GM18858 (cell line): ENCODE data around the gene CYP27B1.
"Not testable (repeated sequence)": the region's sequence is repeated elsewhere in the genome, so short reads cannot be mapped to it uniquely, and the experiment has no call there.

Source experiments
- ATAC-seq: cut with Tn5 transposase; IDR thresholded peaks from one replicate; pipeline ENCODE4 v1.9.1; 2021; ENCODE audit not compliant: unreplicated experiment

The CYP27B1 gene

GRCh38 chr12:57783861-57784260, 17.0 kb upstream of the CYP27B1 start:
- ATAC-seq, result no peak

- no peak for ATAC-seq
These were observed 16.6 kb upstream of the CYP27B1 start for GRCh38 chr12:57783466-57783801.

DNA sequence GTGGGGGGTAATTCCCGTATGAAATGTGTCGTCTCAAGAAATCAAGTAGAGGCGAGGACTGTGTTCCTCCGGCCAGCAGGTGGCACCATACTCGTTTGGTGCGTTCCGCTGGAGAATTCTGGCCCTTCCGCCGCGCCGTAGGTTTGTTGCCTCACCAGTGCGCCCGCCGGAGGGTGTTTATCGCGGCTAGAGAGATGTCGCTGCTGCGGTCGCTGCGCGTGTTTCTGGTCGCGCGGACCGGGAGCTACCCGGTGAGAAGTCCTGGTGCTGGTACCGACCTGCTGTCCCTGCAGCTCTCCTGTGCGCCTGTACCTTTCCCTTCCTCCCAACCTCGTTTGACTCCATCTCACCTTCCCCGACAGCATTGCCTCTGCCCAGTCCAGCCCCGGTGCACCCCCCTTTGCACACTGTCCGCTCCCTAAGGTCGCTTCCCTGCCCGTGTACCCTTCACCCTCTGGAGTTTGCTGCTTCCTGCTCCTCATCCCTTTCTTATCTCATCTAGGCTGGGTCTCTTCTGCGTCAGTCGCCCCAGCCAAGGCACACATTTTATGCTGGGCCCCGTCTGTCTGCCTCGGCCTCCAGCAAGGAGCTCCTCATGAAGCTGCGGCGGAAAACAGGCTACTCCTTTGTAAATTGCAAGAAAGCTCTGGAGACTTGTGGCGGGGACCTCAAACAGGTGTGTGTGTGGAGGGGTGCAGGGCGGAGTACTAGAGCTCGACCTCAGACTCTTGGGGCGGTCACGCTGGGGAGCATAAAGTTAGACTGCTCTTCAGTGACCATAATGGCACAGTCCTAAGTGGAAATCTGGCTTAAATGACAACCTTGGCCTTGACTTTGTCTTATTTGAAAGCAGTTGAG, 16.0 kb upstream of the CYP27B1 start, which contains the start of gene TSFM:
Gene TSFM (plus strand): TSS at position 180 of the 858 bp plus-strand sequence. CDS start 15 bp downstream, at position 195.
- ATAC-seq, result peak; percentile 66

GRCh38 chr12:57782243-57782607, 15.3 kb upstream of the CYP27B1 start:
- no peak for ATAC-seq

DNA sequence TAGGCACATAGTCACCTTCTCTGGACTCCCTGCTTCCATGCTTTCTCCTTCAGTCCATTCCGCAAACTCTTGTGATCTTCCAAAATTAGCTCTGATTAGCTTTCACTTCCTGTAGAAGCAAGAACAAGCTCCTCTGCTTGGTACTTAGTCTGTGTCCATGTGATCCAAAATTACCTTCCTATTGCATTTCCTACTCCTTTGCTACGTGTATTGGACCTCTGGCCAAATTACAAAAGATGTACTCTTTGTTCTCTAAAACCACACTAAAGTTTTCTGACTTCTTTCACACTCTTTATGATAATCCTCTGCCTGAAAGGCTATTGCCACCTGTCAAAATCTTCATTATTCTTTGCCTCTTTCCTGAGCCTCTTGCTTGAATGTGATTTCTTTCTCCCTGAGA, 14.9 kb upstream of the CYP27B1 start:
- ATAC-seq, result no peak

- no peak for ATAC-seq
These were observed 14.4 kb upstream of the CYP27B1 start for GRCh38 chr12:57781244-57781643.

GRCh38 chr12:57780284-57780897, 13.5 kb upstream of the CYP27B1 start:
- no peak for ATAC-seq

DNA sequence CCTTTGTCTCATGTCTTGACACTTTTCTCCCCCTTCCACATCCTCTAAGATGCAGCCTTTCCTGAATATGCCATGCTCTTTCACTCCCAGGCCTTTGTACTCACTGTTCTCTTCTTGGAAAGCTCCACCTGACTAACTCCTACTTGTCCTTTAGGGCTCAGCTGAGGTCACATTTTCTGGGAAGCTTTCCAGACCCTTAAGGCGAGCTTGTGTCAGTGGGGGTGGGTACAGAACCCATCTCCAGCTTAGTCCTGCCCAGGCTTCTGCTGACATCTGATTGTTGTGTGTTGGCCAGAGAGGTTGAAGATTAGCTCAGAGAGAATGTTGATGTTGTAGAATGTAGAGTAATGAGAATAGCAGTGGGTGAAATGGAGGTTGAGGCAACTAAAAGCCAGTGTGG, 12.9 kb upstream of the CYP27B1 start:
- no peak for ATAC-seq

DNA sequence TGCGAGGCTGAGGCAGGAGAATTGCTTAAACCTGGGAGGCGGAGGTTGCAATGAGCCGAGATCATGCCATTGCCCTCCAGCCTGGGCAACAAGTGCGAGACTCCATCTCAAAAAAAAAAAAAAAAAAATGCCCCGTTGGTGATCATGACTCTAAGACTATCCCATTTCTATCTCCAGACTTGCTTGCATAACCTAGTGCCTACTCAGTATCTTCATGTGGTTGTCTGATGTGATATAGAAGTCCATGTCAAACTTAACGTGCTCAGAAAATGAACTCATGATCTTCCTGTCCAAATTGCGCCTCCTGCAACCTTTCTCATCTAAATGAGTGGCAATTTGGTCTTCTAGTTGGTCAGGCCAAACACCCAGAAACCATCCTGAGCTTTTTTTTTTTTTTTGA, 11.0 kb upstream of the CYP27B1 start:
- no peak for ATAC-seq

DNA sequence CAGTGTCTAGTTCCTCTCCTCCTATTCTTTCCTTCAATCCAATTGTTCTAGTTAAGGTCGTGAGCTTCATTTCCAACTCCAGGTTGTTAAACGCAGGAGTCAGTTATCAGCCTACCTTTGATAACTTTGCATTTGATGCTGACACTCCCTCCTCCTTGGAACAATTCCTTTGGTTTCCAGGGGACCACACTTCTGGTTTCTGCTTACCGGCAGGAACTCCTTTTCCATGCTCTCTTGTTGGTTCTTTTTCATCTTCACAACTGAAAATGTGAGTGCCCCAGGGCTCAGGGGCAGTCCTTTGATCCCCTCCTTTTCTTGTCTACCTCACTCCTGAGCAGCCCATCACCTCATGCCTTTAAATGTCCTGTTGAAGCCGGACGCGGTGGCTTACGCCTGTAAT, 10.5 kb upstream of the CYP27B1 start:
- no peak for ATAC-seq

GRCh38 chr12:57776247-57776587, 9.3 kb upstream of the CYP27B1 start:
- ATAC-seq, result no peak

- no peak for ATAC-seq
These were observed 8.8 kb upstream of the CYP27B1 start for GRCh38 chr12:57775563-57776246.

GRCh38 chr12:57775044-57775443, 8.2 kb upstream of the CYP27B1 start:
- ATAC-seq, result no peak

- not testable (repeated sequence) for ATAC-seq
These were observed 7.8 kb upstream of the CYP27B1 start for GRCh38 chr12:57774634-57775033.

- ATAC-seq, result no peak
These were observed 5.8 kb upstream of the CYP27B1 start, which contains the start of gene EEF1AKMT3 for GRCh38 chr12:57772429-57773322. Gene EEF1AKMT3 (plus strand): TSS chr12:57772614. CDS start chr12:57772725, 111 bp downstream.

GRCh38 chr12:57771873-57772428, 5.1 kb upstream of the CYP27B1 start, which contains the start of gene METTL1:
Gene METTL1 (minus strand): TSS chr12:57772105. CDS start chr12:57772083, 22 bp downstream.
- peak; percentile 64 for ATAC-seq

GRCh38 chr12:57771236-57771872, 4.5 kb upstream of the CYP27B1 start:
- ATAC-seq, result peak; percentile 55

- ATAC-seq, result no peak
These were observed 3.9 kb upstream of the CYP27B1 start for GRCh38 chr12:57770734-57771133.

DNA sequence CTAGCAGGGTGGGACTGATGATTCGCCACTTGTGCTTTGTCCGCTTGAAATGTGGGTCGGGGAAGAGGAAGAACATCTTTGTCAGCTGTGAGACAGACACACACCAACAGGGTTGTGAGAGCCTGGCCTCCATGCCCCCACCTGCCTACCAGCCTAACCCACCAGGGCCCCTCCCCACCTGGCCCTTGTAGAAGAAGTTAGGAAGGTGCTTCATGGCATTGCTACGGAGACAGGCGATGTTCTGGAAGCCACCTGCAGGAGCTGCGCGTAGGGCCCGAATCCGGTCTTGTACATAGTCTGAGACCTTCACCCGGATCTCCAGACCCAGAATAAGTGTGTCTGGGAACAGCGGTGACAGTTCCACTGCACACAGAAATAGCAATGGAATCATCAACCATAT, 2.7 kb upstream of the CYP27B1 start:
- no peak for ATAC-seq

- no peak for ATAC-seq
These were observed 998 bp upstream of the CYP27B1 start for GRCh38 chr12:57767876-57768275.
